NCI-H526 (cell line): Measurements from ENCODE around the gene SLC8A1.

Source experiments
- DNase-seq, 2 experiments: peaks; one replicate each; lab custom pipeline; 2025; lab: John Stamatoyannopoulos, UW

SLC8A1 gene

GRCh38 chr2:40386177-40386576 lies 65.7 kb downstream of the SLC8A1 start:
- DNase-seq, result no peak

- DNase-seq, result no peak
Observed at GRCh38 chr2:40384714-40385113, 67.2 kb downstream of the SLC8A1 start.

- no peak for DNase-seq
Observed at GRCh38 chr2:40384233-40384632, 67.7 kb downstream of the SLC8A1 start.

GRCh38 chr2:40380721-40381120 lies 71.2 kb downstream of the SLC8A1 start:
- DNase-seq, result no peak

GRCh38 chr2:40380041-40380440 lies 71.8 kb downstream of the SLC8A1 start:
- no peak for DNase-seq

DNA sequence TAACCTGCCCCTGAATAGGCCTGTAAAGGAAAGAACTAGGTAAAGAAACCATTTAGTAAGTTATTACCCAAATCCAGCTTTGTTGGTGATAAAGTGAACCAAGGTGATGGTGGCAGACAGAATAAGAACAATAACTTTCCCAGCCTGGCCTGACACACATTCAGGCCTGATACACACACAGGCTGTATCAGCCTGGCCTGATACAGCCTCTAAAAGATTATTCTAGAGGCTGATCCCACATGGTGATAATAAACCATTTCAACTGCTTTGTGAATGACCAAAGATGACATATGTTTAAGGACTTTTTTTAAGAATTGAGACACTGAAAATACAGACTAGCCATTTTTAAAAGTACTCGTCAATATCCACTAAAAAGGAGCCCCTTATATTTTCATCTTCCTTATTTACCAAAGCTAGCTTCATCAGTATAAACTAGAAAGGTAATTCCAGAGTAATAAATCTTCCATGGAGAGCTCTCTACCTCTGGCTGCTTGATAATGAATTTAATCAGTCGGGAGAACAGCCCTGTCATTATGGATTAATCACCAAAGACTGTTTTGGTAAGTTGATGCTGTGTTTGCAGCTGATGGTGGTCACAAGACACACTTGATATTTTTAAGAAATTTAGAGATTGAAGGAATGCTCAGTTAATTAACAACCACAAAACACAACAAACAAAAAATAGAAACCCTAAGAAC lies 77.2 kb downstream of the SLC8A1 start:
- DNase-seq, result no peak

GRCh38 chr2:40373111-40373510 lies 78.8 kb downstream of the SLC8A1 start:
- no peak for DNase-seq

DNA sequence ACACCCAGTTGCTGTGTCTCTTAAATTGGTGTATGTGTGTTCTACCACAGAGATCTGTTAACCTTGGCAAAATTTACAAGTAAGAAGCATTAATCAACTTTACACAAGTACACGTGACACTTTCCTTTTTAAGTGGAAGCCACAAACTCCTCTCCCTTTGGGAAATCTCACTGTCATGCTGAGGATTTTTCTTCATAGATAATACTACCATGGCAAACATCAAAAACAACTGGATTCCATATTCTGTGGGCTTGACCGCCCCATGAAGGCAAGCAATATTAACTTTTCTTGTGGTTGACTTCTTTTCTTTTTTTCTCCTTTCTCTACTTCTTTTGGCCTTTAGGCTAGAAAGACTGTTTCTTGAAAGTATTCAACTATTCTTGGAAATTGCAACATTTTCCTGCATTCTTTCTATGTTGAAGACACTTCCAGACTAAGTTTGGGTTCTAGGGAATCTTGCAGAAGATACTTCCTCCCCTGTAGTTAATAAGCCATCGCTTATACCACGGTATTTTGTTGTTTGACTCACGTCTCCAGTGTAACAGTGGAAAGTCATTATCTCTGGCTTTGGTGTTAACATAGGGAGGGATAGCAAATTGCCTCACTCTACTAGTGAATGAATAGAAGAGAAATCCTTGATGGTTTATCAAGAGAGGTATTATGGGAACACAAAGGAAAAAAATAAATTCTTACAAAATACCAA lies 79.5 kb downstream of the SLC8A1 start:
- no peak for DNase-seq

DNA sequence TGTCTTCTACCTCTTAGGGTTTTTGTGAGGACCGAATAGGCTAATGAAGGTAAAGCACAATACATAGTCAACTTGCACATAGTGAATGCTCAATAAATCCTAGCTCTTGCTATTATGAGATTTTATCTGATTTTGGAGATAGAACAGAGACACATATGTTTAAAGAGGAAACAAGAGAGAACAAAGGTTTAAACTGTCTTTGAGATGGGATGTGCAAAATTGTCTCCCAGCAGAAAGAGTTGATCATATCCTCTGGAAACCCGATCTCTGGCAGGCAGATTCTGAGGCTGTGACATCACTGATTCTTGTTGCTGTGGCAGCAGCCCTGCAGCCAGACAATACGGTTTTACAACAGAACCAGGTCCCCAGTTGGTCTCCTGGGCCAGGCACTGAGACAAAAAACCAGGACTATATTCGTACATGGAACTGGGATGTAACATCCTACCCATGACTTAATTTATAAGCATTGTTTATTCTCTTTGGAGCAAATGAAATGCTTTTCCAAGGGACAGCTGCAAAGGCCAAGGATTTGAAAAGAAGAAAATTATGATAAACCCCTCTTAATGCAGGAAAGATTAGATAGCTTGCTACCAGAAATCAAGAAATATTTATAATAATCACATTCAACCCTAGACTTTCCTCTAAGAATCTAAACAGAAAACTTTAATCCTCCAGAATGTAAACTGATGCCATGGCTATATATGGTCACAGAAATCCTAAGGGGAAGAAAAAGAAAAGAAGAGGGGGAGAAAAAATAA lies 80.2 kb downstream of the SLC8A1 start:
- peak in 1 of 2 experiments; percentile 41 for DNase-seq

DNA sequence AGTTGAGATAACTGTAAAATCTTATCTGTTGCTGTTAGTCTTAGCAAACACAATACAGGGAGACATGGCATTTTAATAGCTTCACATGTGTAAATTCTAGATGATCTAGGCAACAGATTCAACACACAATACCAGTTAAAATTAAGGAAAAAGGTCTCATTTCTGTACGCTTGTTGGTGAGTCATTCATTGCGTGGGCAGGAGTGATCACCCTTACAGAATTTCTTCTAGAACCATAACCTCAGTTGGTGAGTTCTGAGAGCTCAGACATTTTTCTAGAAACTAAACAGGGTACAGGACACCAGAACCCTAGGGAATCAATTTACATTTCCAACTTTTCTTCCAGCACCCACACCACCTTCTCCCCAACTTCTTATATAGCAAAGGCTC lies 81.9 kb downstream of the SLC8A1 start:
- DNase-seq, result no peak

DNA sequence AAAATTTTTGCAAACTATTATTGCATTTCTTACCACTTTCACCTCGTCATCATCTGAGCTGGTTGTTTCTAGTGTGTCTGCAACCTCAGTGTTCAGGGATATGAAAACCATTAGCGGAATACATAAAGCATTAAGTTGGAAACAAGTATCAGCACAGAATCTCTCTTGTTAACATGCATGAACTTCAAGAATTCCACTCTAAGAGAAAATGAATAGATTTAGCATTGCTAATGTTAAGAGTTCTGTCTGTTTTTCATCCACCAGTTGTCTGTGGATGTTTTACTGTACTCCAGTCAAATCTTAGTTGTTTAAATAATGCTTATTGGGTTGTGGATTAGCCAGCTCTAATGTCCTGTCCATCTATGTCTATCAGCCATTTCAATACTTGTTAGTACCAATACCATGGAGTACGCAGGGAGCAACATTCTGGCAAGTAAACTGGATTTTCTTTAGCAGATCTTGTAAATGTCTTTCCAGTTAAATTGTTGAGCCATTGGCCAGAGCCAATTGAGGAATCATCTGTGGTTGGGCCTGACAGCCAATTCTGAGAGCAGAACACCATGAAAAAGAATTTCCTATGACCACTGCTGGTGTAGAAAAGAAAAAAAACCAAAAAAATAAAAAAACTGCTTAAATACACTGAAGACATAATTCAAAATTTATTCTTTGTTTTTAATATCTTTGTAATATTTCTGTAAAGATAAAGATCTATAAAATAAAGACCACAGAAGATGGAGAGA lies 82.5 kb downstream of the SLC8A1 start:
- DNase-seq, result no peak

GRCh38 chr2:40367652-40368051 lies 84.2 kb downstream of the SLC8A1 start:
- no peak for DNase-seq

DNA sequence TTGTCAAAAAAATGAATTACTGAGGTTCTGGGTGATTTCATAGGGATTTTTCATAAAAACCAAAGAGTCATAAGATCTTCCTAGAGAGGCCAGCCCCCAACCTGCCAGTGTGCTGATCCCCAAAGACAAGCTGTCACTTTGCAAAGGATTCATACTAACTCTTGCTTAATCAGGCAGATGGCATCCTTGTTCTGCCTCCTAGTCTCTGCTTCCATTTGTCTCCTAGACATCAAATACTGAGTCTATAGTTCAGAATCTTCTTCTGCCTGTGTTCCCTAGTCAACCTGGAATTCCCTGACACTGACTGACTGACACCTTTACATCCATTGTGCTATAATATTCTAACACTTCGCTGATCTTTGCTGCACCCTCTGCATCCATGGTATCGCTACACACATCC lies 84.9 kb downstream of the SLC8A1 start:
- DNase-seq, result no peak

GRCh38 chr2:40364151-40364874 lies 87.6 kb downstream of the SLC8A1 start:
- DNase-seq, result peak in 1 of 2 experiments; percentile 3

DNA sequence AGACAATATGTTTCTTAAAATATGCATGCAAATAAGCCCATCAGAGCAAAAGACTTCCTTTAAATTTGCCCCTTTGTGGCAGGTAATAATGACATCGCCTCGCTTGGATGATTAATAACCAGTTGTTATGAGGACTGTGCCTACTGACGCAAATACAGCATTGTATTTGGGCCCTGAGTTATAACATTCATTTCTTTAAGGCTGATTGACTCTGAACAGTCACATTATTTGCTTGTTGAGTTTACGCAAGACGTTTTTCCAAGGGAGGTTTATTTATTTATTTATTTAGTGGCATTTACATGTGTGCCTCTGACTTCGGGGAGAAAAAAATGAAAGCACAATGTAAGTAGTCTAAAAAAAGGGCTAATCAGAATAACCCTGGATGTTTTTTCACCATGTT lies 88.3 kb downstream of the SLC8A1 start:
- DNase-seq, result peak; percentile 42 to 67

DNA sequence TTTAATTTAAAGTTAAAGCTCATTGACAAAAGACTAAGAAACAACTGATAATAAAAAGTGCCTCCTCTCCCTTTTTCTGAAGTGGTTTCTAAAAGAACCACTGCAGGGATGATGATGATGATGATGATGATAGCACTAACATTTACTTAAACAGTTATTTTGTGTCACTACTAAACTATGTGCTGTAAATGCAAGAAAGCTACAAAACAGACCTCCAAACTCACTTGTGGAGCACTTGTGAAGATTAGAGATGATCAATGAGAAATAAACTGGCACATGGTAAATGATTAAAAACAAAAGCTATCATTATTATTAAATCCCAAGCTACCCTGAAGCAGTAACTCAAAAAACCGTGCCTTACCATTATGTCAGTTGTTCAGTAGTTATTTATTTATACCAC lies 88.7 kb downstream of the SLC8A1 start:
- DNase-seq, result no peak

DNA sequence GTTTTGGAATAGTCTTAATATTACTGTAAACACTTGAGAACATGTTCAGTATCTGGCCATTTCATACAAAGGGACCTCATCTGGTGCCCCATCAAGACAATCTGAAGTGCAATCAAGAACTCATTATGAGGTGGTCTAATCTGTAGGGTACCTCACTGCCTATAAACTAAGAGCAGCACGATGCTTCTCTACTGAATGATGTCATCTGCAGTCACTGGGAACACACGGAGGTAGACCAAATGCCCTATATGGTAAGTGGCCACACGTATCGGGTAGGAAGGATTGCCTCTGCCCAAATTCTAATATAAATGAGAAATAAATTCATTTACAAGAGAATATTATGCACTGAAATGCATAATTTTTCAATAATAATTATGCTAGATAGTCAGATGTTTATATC lies 90.4 kb downstream of the SLC8A1 start:
- no peak for DNase-seq

- no peak for DNase-seq
Observed at GRCh38 chr2:40360652-40361051, 91.2 kb downstream of the SLC8A1 start.

GRCh38 chr2:40359811-40360210 lies 92.1 kb downstream of the SLC8A1 start:
- DNase-seq, result no peak

- DNase-seq, result no peak
Observed at GRCh38 chr2:40358783-40359182, 93.1 kb downstream of the SLC8A1 start.

DNA sequence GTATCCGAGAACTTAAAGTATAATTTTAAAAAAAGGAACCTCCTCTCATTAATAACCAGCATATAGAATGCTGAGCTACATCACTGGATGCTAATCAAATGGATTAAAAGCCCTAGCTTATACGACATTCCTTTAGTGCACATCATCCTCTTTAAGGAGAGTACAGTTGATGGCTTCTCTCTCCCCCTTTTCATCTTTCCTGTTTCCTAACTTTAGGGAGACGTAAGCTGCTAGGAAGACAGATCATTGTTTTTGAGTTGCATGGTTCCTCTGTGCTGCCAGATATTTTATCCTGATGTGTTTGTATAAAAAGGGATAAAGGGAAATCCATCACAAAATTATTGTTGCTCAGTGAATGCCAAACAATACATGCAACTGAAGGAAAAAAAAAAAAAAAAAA lies 94.2 kb downstream of the SLC8A1 start:
- DNase-seq, result no peak

DNA sequence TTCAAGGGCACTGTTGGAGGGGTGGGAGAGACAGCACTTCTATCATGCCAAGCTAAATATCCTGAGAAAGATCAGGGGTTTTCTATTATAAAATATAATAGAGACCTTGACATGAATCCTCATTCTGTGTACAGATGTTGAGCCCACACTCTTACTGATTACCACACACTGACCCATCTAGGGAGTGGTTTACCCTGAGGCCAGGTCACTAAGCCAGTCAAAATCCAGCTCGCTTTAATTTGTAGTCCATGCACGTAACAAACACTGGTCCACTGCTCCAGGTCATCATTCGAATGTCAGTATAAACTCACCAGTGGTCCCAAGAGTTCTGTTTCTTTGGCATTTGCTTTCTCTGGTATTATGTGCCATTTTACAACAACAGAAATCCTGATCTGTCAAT lies 96.4 kb downstream of the SLC8A1 start:
- DNase-seq, result no peak
